ENCODE results near the gene CHKB.

CHKB gene

GRCh38 chr22:50571264-50572175 is 11.1 kb downstream of the CHKB start:
- no peak for DNase-seq

- no peak for DNase-seq
These were observed 11.8 kb downstream of the CHKB start for GRCh38 chr22:50570861-50571260.

GRCh38 chr22:50569896-50570535 is 12.6 kb downstream of the CHKB start:
- no peak for DNase-seq

GRCh38 chr22:50569041-50569459 is 13.6 kb downstream of the CHKB start:
- DNase-seq = no peak

GRCh38 chr22:50568626-50569025 is 14.0 kb downstream of the CHKB start:
- DNase-seq = no peak

GRCh38 chr22:50567721-50568252 is 14.9 kb downstream of the CHKB start:
- no peak for DNase-seq

- no peak for DNase-seq
These were observed 18.4 kb downstream of the CHKB start for GRCh38 chr22:50564289-50564688.

- DNase-seq = no peak
These were observed 19.1 kb downstream of the CHKB start for GRCh38 chr22:50563413-50564160.

GRCh38 chr22:50562523-50563412 is 19.9 kb downstream of the CHKB start, which contains the start of gene SYCE3:
SYCE3 (minus strand) TSS chr22:50562919; CDS start chr22:50556405, 6,514 bp downstream.
- DNase-seq = peak; percentile 89

- no peak for DNase-seq
These were observed 21.0 kb downstream of the CHKB start for GRCh38 chr22:50561401-50562358.

GRCh38 chr22:50560034-50560433 is 22.6 kb downstream of the CHKB start:
- DNase-seq = no peak

- DNase-seq = no peak
These were observed 25.9 kb downstream of the CHKB start for GRCh38 chr22:50556703-50557102.

- DNase-seq = no peak
These were observed 29.3 kb downstream of the CHKB start for GRCh38 chr22:50553310-50553709.

GRCh38 chr22:50551160-50551752 is 31.4 kb downstream of the CHKB start:
- DNase-seq = no peak

GRCh38 chr22:50550395-50550794 is 32.3 kb downstream of the CHKB start:
- no peak for DNase-seq

- DNase-seq = no peak
These were observed 33.5 kb downstream of the CHKB start for GRCh38 chr22:50548921-50549790.

GRCh38 chr22:50548040-50548920 is 34.4 kb downstream of the CHKB start:
- DNase-seq = no peak

All from GOT3 (cell line).